Gastroesophageal sphincter (tissue), 4 donors: Measurements from ENCODE around the gene SOX10. TPM values are rescaled to one million over a fixed set of nuclear protein-coding genes. Genes with fewer than 3 reads are reported as not detected.

Experiments
- ATAC-seq: fragments of 150-250 bp; one replicate; pipeline ENCODE4 v1.9.1; 2016; ENCODE audit warnings: mild to moderate bottlenecking, moderate library complexity
- H3K27ac ChIP-seq, 4 donors: fragments of 200-600 bp; sonication (generic) in 3 of 4; 1 replicate in 3 of 4; 2 replicates in 1 of 4; pipeline ENCODE4 v1.5.1; 2016 to 2019
- H3K27me3 ChIP-seq: fragments of 200-600 bp; sonication (generic); one replicate; pipeline ENCODE4 v1.5.1; 2019
- H3K36me3 ChIP-seq, 2 donors: fragments of 200-600 bp; sonication (generic); one replicate each; pipeline ENCODE4 v1.5.1; 2019; ENCODE audit warnings: control low read depth in 1 of 2
- H3K4me1 ChIP-seq, 3 donors: fragments of 200-600 bp; sonication (generic); 1 replicate in 2 of 3; 2 replicates in 1 of 3; pipeline ENCODE4 v1.5.1; 2016 to 2019; ENCODE audit warnings: control low read depth in 2 of 3
- H3K4me3 ChIP-seq, 2 donors: fragments of 200-600 bp; sonication (generic); one replicate each; pipeline ENCODE4 v1.5.1; 2019; ENCODE audit warnings: mild to moderate bottlenecking in 1 of 2, moderate library complexity in 1 of 2
- H3K9me3 ChIP-seq, 3 donors: fragments of 200-600 bp; sonication (generic); one replicate each; pipeline ENCODE4 v1.5.1; 2017 to 2019; ENCODE audit warnings: control low read depth in 2 of 3
- CTCF ChIP-seq, 4 experiments: fragments of 200-600 bp in 2 of 4; fragments of 450-650 bp in 2 of 4; sonication (generic) in 1 of 4; IDR thresholded peaks; one replicate each; pipeline ENCODE4 v1.5.1; 2017 to 2019; ENCODE audit warnings: antibody characterized with exemption in 4 of 4, mild to moderate bottlenecking in 2 of 4, moderate library complexity in 2 of 4
- EP300 ChIP-seq: sonication (generic); formaldehyde crosslinking; IDR thresholded peaks from one replicate; pipeline ENCODE4 v1.6.1; 2017; ENCODE audit warnings: antibody characterized with exemption, mild to moderate bottlenecking
- POLR2A ChIP-seq, 2 donors: fragments of 450-650 bp; IDR thresholded peaks; one replicate each; pipeline ENCODE4 v1.6.1; 2017; ENCODE audit warnings: antibody characterized with exemption in 2 of 2, mild to moderate bottlenecking in 2 of 2, moderate library complexity in 1 of 2
- POLR2AphosphoS5 ChIP-seq: sonication (generic); formaldehyde crosslinking; IDR thresholded peaks from one replicate; pipeline ENCODE4 v1.6.1; 2017; ENCODE audit warnings: antibody characterized with exemption
- WGBS, 2 donors: methylation state at CpG; one replicate each; pipeline ENCODE4 v1.1.5; 2018; ENCODE audit warnings: low coverage in 1 of 2; 5-methylcytosine and 5-hydroxymethylcytosine counted together
- total RNA-seq, 4 donors: library from RNA; depleted of rRNA; stranded (reverse); fragments of >200 nt; gene quantifications; one replicate each; pipeline ENCODE4 v1.1.0, GENCODE V29; 2016

Gene SOX10
- total RNA-seq, 4 donors from 2014 or later = 6.9 to 16.0 (median 9.2) TPM

GRCh38 chr22:38030311-38031133 lies 46.2 kb upstream of the SOX10 start:
- Histone ChIP-seq H3K9me3 (no peaks in the 10 kb centered on the region), H3K27me3 (no peaks in the 10 kb centered on the region), H3K4me1 (peaks cover 4 to 32% (median 14%) of the 10 kb centered on the region in 3 donors), H3K36me3 (peaks cover 0 to 7% of the 10 kb centered on the region in 2 donors), H3K4me3 (no peak overlapping the region), H3K27ac (peak overlapping the region in 3 of 4 donors; percentile 24 to 77 (median 26))
- TF ChIP-seq POLR2A (IDR thresholded peaks at IDR 0.05) (no peak), POLR2AphosphoS5 (no peak), CTCF (IDR thresholded peaks at IDR 0.05) (no peak), EP300 (no peak)
- ATAC-seq = no peak
- no CpG with 5 or more reads among the region's 16 CpGs for WGBS, 2 donors

- Histone ChIP-seq H3K4me3 (no peak overlapping the region), H3K27ac (peak overlapping the region in 3 of 4 donors; percentile 24 to 77 (median 26))
- no peak for TF ChIP-seq POLR2A (IDR thresholded peaks at IDR 0.05)
- TF ChIP-seq POLR2AphosphoS5 = no peak
Measured at GRCh38 chr22:38029901-38030300, 45.5 kb upstream of the SOX10 start.

GRCh38 chr22:38029370-38029769 lies 45.0 kb upstream of the SOX10 start:
- Histone ChIP-seq H3K36me3 (peaks cover 0 to 9% of the 10 kb centered on the region in 2 donors), H3K4me1 (peaks cover 3 to 21% (median 12%) of the 10 kb centered on the region in 3 donors), H3K27ac (peak overlapping the region in 2 of 4 donors; percentile 26 to 55), H3K9me3 (no peaks in the 10 kb centered on the region), H3K4me3 (no peak overlapping the region), H3K27me3 (no peaks in the 10 kb centered on the region)
- ATAC-seq = no peak
- no peak for TF ChIP-seq EP300
- TF ChIP-seq POLR2A (IDR thresholded peaks at IDR 0.05) = no peak
- no peak for TF ChIP-seq POLR2AphosphoS5
- TF ChIP-seq CTCF (IDR thresholded peaks at IDR 0.05) = no peak

More at GRCh38 chr22:38029901-38030300, 45.5 kb upstream of the SOX10 start:
- Histone ChIP-seq H3K9me3 (no peaks in the 10 kb centered on the region), H3K4me1 (peaks cover 4 to 26% (median 14%) of the 10 kb centered on the region in 3 donors), H3K27me3 (no peaks in the 10 kb centered on the region), H3K36me3 (peaks cover 0 to 9% of the 10 kb centered on the region in 2 donors)
- ATAC-seq = no peak
- WGBS, 2 donors = 53 to 75% methylated on average over 4 to 5 of the region's 5 CpGs

- H3K4me1 ChIP-seq = peaks cover 0 to 12% (median 4%) of the 10 kb centered on the region in 3 donors
- no peaks in the 10 kb centered on the region for H3K9me3 ChIP-seq
- peak overlapping the region in 1 of 4 donors; percentile 55 for H3K27ac ChIP-seq
- no peaks in the 10 kb centered on the region for H3K27me3 ChIP-seq
- H3K4me3 ChIP-seq = no peak overlapping the region
- no peak for TF ChIP-seq CTCF (IDR thresholded peaks at IDR 0.05)
- TF ChIP-seq EP300 = no peak
- TF ChIP-seq POLR2AphosphoS5 = no peak
- no peak for TF ChIP-seq POLR2A (IDR thresholded peaks at IDR 0.05)
- 86 to 87% methylated on average over 4 to 7 of the region's 15 CpGs for WGBS, 2 donors
- H3K36me3 ChIP-seq = peaks cover 0 to 9% of the 10 kb centered on the region in 2 donors
- no peak for ATAC-seq
Measured at GRCh38 chr22:38028344-38029130, 44.2 kb upstream of the SOX10 start.

GRCh38 chr22:38027487-38027886 lies 43.1 kb upstream of the SOX10 start:
- Histone ChIP-seq H3K4me3 (no peak overlapping the region), H3K27ac (peak overlapping the region in 1 of 4 donors; percentile 55), H3K36me3 (peaks cover 0 to 9% of the 10 kb centered on the region in 2 donors), H3K27me3 (no peaks in the 10 kb centered on the region), H3K9me3 (no peaks in the 10 kb centered on the region), H3K4me1 (peaks cover 0 to 4% (median 0%) of the 10 kb centered on the region in 3 donors)
- no peak for ATAC-seq
- TF ChIP-seq POLR2A (IDR thresholded peaks at IDR 0.05) (no peak), EP300 (no peak), CTCF (IDR thresholded peaks at IDR 0.05) (no peak), POLR2AphosphoS5 (no peak)
- 67 to 84% methylated on average over 8 of the region's 9 CpGs for WGBS, 2 donors
